ENCODE results near the gene FOXI3.
A peak's percentile ranks its signal among the peaks of the same experiment; 100 is the strongest.

FOXI3 gene

DNA sequence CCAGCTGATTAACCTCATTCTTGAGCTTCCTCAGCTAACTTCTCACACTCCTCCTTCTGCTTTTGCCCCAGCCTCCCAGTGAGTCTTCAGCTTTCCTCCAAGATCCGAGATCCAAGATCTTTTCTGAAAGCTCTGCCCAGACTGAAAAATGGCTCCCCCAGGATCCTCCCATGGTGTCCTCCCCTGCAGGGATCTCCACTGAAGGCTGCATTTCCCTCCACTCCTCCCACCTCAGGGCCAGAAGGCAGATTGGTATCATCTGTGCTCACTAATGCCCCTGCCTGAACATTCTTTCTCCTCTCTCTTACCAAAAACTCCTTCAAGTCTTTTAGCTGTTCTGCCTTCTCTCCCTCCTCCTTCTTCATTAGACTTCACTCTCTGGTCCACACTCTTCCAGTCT lies 6.1 kb upstream of the FOXI3 start:
- no peak for TF ChIP-seq RBAK (tag by site-specific recombination; IDR thresholded peaks at IDR 0.05)
- TF ChIP-seq, protein P1, sequence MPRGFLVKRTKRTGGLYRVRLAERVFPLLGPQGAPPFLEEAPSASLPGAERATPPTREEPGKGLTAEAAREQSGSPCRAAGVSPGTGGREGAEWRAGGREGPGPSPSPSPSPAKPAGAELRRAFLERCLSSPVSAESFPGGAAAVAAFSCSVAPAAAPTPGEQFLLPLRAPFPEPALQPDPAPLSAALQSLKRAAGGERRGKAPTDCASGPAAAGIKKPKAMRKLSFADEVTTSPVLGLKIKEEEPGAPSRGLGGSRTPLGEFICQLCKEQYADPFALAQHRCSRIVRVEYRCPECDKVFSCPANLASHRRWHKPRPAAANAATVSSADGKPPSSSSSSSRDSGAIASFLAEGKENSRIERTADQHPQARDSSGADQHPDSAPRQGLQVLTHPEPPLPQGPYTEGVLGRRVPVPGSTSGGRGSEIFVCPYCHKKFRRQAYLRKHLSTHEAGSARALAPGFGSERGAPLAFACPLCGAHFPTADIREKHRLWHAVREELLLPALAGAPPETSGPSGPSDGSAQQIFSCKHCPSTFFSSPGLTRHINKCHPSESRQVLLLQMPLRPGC (tag by site-specific recombination; IDR thresholded peaks at IDR 0.05) = no peak
- TF ChIP-seq, protein P2, sequence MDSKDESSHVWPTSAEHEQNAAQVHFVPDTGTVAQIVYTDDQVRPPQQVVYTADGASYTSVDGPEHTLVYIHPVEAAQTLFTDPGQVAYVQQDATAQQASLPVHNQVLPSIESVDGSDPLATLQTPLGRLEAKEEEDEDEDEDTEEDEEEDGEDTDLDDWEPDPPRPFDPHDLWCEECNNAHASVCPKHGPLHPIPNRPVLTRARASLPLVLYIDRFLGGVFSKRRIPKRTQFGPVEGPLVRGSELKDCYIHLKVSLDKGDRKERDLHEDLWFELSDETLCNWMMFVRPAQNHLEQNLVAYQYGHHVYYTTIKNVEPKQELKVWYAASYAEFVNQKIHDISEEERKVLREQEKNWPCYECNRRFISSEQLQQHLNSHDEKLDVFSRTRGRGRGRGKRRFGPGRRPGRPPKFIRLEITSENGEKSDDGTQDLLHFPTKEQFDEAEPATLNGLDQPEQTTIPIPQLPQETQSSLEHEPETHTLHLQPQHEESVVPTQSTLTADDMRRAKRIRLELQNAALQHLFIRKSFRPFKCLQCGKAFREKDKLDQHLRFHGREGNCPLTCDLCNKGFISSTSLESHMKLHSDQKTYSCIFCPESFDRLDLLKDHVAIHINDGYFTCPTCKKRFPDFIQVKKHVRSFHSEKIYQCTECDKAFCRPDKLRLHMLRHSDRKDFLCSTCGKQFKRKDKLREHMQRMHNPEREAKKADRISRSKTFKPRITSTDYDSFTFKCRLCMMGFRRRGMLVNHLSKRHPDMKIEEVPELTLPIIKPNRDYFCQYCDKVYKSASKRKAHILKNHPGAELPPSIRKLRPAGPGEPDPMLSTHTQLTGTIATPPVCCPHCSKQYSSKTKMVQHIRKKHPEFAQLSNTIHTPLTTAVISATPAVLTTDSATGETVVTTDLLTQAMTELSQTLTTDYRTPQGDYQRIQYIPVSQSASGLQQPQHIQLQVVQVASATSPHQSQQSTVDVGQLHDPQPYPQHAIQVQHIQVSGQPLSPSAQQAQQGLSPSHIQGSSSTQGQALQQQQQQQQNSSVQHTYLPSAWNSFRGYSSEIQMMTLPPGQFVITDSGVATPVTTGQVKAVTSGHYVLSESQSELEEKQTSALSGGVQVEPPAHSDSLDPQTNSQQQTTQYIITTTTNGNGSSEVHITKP (tag by site-specific recombination; IDR thresholded peaks at IDR 0.05) = peak; percentile 82
- H3K36me3 ChIP-seq (ENCODE audit: control insufficient read depth in 2 of 2, insufficient read depth in 1 of 2, low read length in 2 of 2) = no peaks in the 10 kb centered on the region
- H3K9me3 ChIP-seq (ENCODE audit: control insufficient read depth, insufficient read depth, low read depth, low read length) = no peaks in the 10 kb centered on the region
- CTCF ChIA-PET = interaction anchor here (0.8 to 1.8 kb wide), 3 partner anchors 268 to 398 kb away, joined by 3 to 9 read pairs (median 4); no protein-coding TSS in a partner anchor
- POLR2A ChIA-PET = no interaction called here
- H3K27ac ChIP-seq (ENCODE audit: extremely low read depth, low read depth, low read length) = no peak overlapping the region
- no peak overlapping the region for H3K4me3 ChIP-seq (ENCODE audit: low read depth, low read length)
- no peaks in the 10 kb centered on the region for H3K4me1 ChIP-seq (ENCODE audit: control insufficient read depth, insufficient read depth, low read length)

DNA sequence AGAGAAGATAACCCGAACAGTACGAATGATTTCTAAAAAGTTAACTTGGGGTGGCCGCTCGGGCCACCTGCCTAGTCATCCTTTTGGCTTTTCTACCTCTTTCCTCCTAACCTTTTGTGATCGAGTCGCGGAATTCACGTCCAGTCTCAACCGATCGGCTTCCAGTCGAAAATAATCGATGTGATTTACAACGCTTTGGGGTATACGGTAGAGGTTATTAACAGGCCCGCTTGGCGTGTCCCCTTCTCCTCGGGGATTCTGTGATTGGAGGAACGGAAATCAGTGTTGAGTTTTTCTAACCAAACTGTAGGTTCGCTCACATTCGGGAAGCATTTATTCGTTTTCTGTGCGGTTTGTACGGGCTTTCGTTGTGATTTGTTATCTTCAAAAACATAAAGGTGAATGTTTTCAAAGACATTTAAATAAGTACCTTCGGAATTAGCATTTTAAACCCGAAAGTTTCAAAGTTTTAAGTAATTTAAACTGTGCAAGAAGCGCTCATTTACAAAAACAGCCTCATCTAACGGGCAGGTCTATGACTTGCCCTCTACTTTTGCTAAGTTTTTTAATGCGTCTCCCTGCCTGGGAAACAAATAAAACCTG lies 588 bp upstream of the FOXI3 start:
- Histone ChIP-seq H3K27ac (ENCODE audit: extremely low read depth, low read depth, low read length) (no peak overlapping the region; the same call in 1 of the 2 replicates), H3K9me3 (ENCODE audit: control insufficient read depth, insufficient read depth, low read depth, low read length) (no peaks in the 10 kb centered on the region), H3K4me1 (ENCODE audit: control insufficient read depth, insufficient read depth, low read length) (0 out of 2 replicates have a peak, but pooled peaks cover 2% of the 10 kb centered on the region), H3K36me3 (ENCODE audit: control insufficient read depth in 2 of 2, insufficient read depth in 1 of 2, low read length in 2 of 2) (peaks cover 0 to 9% of the 10 kb centered on the region in 2 experiments; a peak in 1 of 3 replicates), H3K4me3 (ENCODE audit: low read depth, low read length) (peak overlapping the region; percentile 76)
- CTCF ChIA-PET = no interaction called here
- POLR2A ChIA-PET = no interaction called here
- TF ChIP-seq GLIS1 (tag by site-specific recombination; IDR thresholded peaks at IDR 0.05) (no peak), ZNF561 (tag by site-specific recombination; IDR thresholded peaks at IDR 0.05; ENCODE audit: borderline replicate concordance) (no peak), ZBTB17 (tag by site-specific recombination; IDR thresholded peaks at IDR 0.05) (peak; percentile 89), HOXA7 (CRISPR knock-in tag; IDR thresholded peaks at IDR 0.05; ENCODE audit: borderline replicate concordance) (no peak), KLF16 (tag by site-specific recombination; IDR thresholded peaks at IDR 0.05) (no peak), YY2 (tag by site-specific recombination; IDR thresholded peaks at IDR 0.05) (no peak), GFI1B (tag by site-specific recombination; IDR thresholded peaks at IDR 0.05) (no peak), PRDM1 (tag by site-specific recombination; IDR thresholded peaks at IDR 0.05) (no peak), ZBTB8A (tag by site-specific recombination; IDR thresholded peaks at IDR 0.05) (peak; percentile 55), ZNF335 (tag by site-specific recombination; conservative IDR thresholded peaks at IDR 0.05) (peak; percentile 81), ZNF548 (tag by site-specific recombination; IDR thresholded peaks at IDR 0.05) (no peak), ZNF776 (tag by site-specific recombination; IDR thresholded peaks at IDR 0.05; ENCODE audit: borderline replicate concordance) (no peak), BCL11B (tag by site-specific recombination; IDR thresholded peaks at IDR 0.05; ENCODE audit: low read depth) (no peak), ZNF155 (tag by site-specific recombination; IDR thresholded peaks at IDR 0.05) (no peak), ZNF169 (tag by site-specific recombination; IDR thresholded peaks at IDR 0.05) (no peak), ZNF629 (tag by site-specific recombination; IDR thresholded peaks at IDR 0.05) (no peak)
- TF ChIP-seq, protein P3, sequence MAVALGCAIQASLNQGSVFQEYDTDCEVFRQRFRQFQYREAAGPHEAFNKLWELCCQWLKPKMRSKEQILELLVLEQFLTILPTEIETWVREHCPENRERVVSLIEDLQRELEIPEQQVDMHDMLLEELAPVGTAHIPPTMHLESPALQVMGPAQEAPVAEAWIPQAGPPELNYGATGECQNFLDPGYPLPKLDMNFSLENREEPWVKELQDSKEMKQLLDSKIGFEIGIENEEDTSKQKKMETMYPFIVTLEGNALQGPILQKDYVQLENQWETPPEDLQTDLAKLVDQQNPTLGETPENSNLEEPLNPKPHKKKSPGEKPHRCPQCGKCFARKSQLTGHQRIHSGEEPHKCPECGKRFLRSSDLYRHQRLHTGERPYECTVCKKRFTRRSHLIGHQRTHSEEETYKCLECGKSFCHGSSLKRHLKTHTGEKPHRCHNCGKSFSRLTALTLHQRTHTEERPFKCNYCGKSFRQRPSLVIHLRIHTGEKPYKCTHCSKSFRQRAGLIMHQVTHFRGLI (tag by site-specific recombination; IDR thresholded peaks at IDR 0.05) = no peak
- TF ChIP-seq, protein P4, sequence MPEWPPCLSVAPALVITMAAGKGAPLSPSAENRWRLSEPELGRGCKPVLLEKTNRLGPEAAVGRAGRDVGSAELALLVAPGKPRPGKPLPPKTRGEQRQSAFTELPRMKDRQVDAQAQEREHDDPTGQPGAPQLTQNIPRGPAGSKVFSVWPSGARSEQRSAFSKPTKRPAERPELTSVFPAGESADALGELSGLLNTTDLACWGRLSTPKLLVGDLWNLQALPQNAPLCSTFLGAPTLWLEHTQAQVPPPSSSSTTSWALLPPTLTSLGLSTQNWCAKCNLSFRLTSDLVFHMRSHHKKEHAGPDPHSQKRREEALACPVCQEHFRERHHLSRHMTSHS (tag by site-specific recombination; IDR thresholded peaks at IDR 0.05) = no peak
- TF ChIP-seq, protein P5, sequence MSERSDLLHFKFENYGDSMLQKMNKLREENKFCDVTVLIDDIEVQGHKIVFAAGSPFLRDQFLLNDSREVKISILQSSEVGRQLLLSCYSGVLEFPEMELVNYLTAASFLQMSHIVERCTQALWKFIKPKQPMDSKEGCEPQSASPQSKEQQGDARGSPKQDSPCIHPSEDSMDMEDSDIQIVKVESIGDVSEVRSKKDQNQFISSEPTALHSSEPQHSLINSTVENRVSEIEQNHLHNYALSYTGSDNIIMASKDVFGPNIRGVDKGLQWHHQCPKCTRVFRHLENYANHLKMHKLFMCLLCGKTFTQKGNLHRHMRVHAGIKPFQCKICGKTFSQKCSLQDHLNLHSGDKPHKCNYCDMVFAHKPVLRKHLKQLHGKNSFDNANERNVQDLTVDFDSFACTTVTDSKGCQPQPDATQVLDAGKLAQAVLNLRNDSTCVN (tag by site-specific recombination; optimal IDR thresholded peaks at IDR 0.05) = peak; percentile 24
- TF ChIP-seq, protein P6, sequence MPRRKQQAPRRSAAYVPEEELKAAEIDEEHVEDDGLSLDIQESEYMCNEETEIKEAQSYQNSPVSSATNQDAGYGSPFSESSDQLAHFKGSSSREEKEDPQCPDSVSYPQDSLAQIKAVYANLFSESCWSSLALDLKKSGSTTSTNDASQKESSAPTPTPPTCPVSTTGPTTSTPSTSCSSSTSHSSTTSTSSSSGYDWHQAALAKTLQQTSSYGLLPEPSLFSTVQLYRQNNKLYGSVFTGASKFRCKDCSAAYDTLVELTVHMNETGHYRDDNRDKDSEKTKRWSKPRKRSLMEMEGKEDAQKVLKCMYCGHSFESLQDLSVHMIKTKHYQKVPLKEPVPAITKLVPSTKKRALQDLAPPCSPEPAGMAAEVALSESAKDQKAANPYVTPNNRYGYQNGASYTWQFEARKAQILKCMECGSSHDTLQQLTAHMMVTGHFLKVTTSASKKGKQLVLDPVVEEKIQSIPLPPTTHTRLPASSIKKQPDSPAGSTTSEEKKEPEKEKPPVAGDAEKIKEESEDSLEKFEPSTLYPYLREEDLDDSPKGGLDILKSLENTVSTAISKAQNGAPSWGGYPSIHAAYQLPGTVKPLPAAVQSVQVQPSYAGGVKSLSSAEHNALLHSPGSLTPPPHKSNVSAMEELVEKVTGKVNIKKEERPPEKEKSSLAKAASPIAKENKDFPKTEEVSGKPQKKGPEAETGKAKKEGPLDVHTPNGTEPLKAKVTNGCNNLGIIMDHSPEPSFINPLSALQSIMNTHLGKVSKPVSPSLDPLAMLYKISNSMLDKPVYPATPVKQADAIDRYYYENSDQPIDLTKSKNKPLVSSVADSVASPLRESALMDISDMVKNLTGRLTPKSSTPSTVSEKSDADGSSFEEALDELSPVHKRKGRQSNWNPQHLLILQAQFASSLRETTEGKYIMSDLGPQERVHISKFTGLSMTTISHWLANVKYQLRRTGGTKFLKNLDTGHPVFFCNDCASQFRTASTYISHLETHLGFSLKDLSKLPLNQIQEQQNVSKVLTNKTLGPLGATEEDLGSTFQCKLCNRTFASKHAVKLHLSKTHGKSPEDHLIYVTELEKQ (tag by site-specific recombination; IDR thresholded peaks at IDR 0.05; ENCODE audit: borderline replicate concordance) = no peak
